GM23248 (cell line): ENCODE results near the gene LKAAEAR1. TPM values are rescaled to one million over a fixed set of nuclear protein-coding genes. Genes with fewer than 3 reads are reported as not detected.

ENCODE experiments used
- DNase-seq: peaks from one replicate; pipeline ENCODE4 v3.0.0-alpha.2; 2015
- H2AFZ ChIP-seq: fragments of 200-600 bp; sonication (generic); 2 replicates; pipeline ENCODE4 v1.6.1; 2016; ENCODE audit warnings: antibody characterized with exemption
- H3F3A ChIP-seq: fragments of 200-600 bp; sonication (generic); 2 replicates; pipeline ENCODE4 v1.6.1; 2016; ENCODE audit warnings: mild to moderate bottlenecking, antibody characterized with exemption, mixed run types; ENCODE audit not compliant: insufficient read depth
- H3K27ac ChIP-seq: fragments of 200-600 bp; sonication (generic); 2 replicates; pipeline ENCODE4 v1.5.1; 2016; ENCODE audit warnings: mild to moderate bottlenecking
- H3K27me3 ChIP-seq: fragments of 200-600 bp; sonication (generic); replicated peaks from 2 replicates; pipeline ENCODE4 v1.6.1; 2016; ENCODE audit warnings: mild to moderate bottlenecking; ENCODE audit not compliant: insufficient read depth
- H3K36me3 ChIP-seq: fragments of 200-600 bp; sonication (generic); 2 replicates; pipeline ENCODE4 v1.6.1; 2016; ENCODE audit warnings: low read depth, mild to moderate bottlenecking
- H3K4me1 ChIP-seq: fragments of 200-600 bp; sonication (generic); 2 replicates; pipeline ENCODE4 v1.6.1; 2016; ENCODE audit warnings: mild to moderate bottlenecking; ENCODE audit not compliant: insufficient read depth
- H3K4me2 ChIP-seq: fragments of 200-600 bp; sonication (generic); one replicate; pipeline ENCODE4 v1.6.1; 2016; ENCODE audit warnings: mild to moderate bottlenecking; ENCODE audit not compliant: unreplicated experiment
- H3K4me3 ChIP-seq: fragments of 200-600 bp; sonication (generic); 2 replicates; pipeline ENCODE4 v1.5.1; 2016; ENCODE audit warnings: mild to moderate bottlenecking
- H3K79me2 ChIP-seq: fragments of 200-600 bp; sonication (generic); 2 replicates; pipeline ENCODE4 v1.6.1; 2016; ENCODE audit warnings: mild to moderate bottlenecking; ENCODE audit not compliant: insufficient read depth
- H3K9ac ChIP-seq: fragments of 200-600 bp; sonication (generic); 2 replicates; pipeline ENCODE4 v1.6.1; 2016; ENCODE audit warnings: mild to moderate bottlenecking
- H3K9me2 ChIP-seq: fragments of 200-600 bp; sonication (generic); 2 replicates; pipeline ENCODE4 v1.6.1; 2016; ENCODE audit warnings: mixed run types, mild to moderate bottlenecking, moderate library complexity; ENCODE audit not compliant: insufficient read depth
- H3K9me3 ChIP-seq: fragments of 200-600 bp; sonication (generic); one replicate; pipeline ENCODE4 v1.6.1; 2017; ENCODE audit warnings: low read depth
- H4K20me1 ChIP-seq: fragments of 200-600 bp; sonication (generic); 2 replicates; pipeline ENCODE4 v1.6.0; 2016; ENCODE audit not compliant: insufficient read depth
- EZH2 ChIP-seq: fragments of 200-600 bp; sonication (generic); IDR thresholded peaks from 2 replicates; pipeline ENCODE4 v1.6.1; 2018; ENCODE audit warnings: antibody characterized with exemption, mild to moderate bottlenecking; ENCODE audit not compliant: insufficient read depth, poor library complexity, severe bottlenecking
- EZH2phosphoT487 ChIP-seq: fragments of 200-600 bp; sonication (generic); IDR thresholded peaks from 2 replicates; pipeline ENCODE4 v1.6.1; 2018; ENCODE audit warnings: antibody characterized with exemption, moderate library complexity, mild to moderate bottlenecking, low read depth; ENCODE audit not compliant: insufficient read depth
- WGBS, 2 experiments: methylation state at CpG; one replicate each; pipeline ENCODE4 v1.1.6; 2015 to 2017; ENCODE audit warnings: low lambda C conversion rate in 2 of 2, low coverage in 1 of 2; ENCODE audit errors: missing lambda C conversion rate in 2 of 2; 5-methylcytosine and 5-hydroxymethylcytosine counted together
- in situ Hi-C: fragments of 300-500 bp; cut with MboI; formaldehyde crosslinking; loops from 2 replicates; pipeline ENCODE4 v1.15.0; 2020
- polyA plus RNA-seq: library from polyadenylated mRNA; unstranded; fragments of >200 nt; fragmentation: Nextera tagmentation; extraction: Ambion mirVana; gene quantifications from 2 replicates; pipeline ENCODE4 v1.2.1, GENCODE V29; 2016
- total RNA-seq: library from RNA; depleted of rRNA; stranded (reverse); fragments of >200 nt; shearing (Covaris generic); gene quantifications from 2 replicates; pipeline ENCODE4 v1.2.3, GENCODE V29; 2014

Gene LKAAEAR1
- total and polyA plus RNA-seq, 2 experiments from 2014 or later, result 0.59 to 3.7 TPM

DNA sequence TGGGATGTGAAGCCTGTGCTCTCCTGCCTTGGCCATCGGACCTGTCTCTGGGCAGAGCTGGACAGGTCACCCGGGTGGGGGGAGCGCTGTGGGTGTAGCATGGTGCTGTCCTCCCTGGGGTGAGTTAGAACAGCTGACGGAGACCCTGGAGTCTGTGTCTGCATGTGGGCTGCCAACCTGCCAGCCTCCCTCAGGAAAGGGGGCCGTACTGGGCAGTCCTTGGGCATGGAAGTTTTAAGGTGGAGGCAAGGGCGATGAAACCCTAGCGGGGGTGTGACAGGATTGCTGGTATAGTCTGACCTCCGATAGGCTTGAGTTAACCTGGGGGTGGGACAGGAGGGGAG lies 37.2 kb downstream of the LKAAEAR1 start:
- Histone ChIP-seq H4K20me1 (no peaks in the 10 kb centered on the region), H3K9me2 (no peaks in the 10 kb centered on the region), H3K36me3 (no peaks in the 10 kb centered on the region), H3K27me3 (peaks cover 3% of the 10 kb centered on the region; the same call in 1 of the 2 replicates), H3K4me2 (no peak overlapping the region), H3K27ac (no peak overlapping the region), H3K9ac (no peak overlapping the region), H2AFZ (no peak overlapping the region), H3K79me2 (no peaks in the 10 kb centered on the region), H3K9me3 (no peaks in the 10 kb centered on the region), H3K4me1 (peaks cover 8% of the 10 kb centered on the region; the same call in 1 of the 2 replicates), H3F3A (peaks cover 6% of the 10 kb centered on the region), H3K4me3 (no peak overlapping the region)
- DNase-seq, result no peak
- no peak for TF ChIP-seq EZH2
- no peak for TF ChIP-seq EZH2phosphoT487
- in situ Hi-C loops, result no loop called here
- 74 to 81% methylated on average over 8 of the region's 8 CpGs for WGBS, 2 experiments

GRCh38 chr20:64045346-64046011 lies 38.7 kb downstream of the LKAAEAR1 start:
- H4K20me1 ChIP-seq, result no peaks in the 10 kb centered on the region
- H3K9ac ChIP-seq, result no peak overlapping the region
- no peak overlapping the region for H3K4me3 ChIP-seq
- H2AFZ ChIP-seq, result no peak overlapping the region
- peaks cover 18% of the 10 kb centered on the region for H3K27me3 ChIP-seq
- H3K4me2 ChIP-seq, result no peak overlapping the region
- H3K9me3 ChIP-seq, result no peaks in the 10 kb centered on the region
- WGBS, 2 experiments, result 65 to 66% methylated on average over 8 to 10 of the region's 11 CpGs
- no peaks in the 10 kb centered on the region for H3K36me3 ChIP-seq
- no peak for TF ChIP-seq EZH2phosphoT487
- no peak for TF ChIP-seq EZH2
- no peak for DNase-seq
- H3F3A ChIP-seq, result peaks cover 6% of the 10 kb centered on the region
- no peak overlapping the region for H3K27ac ChIP-seq
- peaks cover 8% of the 10 kb centered on the region; the same call in 1 of the 2 replicates for H3K4me1 ChIP-seq
- in situ Hi-C loops, result no loop called here
- no peaks in the 10 kb centered on the region for H3K79me2 ChIP-seq
- H3K9me2 ChIP-seq, result no peaks in the 10 kb centered on the region

DNA sequence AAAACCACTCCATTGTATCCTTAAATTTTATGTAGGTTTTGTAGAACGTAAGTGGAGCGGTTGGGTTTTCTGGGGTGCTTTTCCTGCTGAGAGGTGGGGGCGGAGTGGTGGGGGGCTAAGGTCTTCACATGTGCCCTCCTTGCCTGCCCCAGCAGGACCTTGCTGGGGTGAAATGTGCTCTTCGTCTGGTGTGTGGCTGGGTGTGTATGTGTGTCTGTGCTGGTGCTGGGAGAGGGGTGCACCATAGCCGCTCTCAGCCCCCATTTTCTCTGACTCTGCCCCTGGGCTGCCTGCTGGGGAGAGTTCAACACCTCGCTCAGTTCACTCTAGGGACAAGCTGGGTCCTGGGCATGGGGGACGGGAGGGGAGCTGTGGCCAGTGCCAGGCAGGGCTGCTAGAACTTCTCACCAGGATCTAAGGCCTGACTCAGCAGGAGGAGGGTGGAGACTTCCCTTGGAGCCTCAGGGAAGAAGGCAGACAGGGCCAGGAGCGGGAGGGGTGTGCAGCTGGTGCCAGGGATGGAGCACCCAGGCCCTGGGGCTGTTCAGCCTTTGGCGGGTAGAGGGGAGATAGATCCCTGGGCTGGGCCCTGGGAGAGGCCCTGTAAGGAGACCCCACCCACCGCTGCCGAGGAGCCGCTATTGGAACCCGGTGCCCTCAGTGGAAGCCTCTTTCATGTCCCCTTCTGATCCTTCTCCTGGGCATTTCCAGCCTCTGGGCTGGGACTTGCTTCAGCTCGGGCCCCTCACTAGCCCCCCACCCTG lies 39.5 kb downstream of the LKAAEAR1 start:
- in situ Hi-C loops, result no loop called here
- H2AFZ ChIP-seq, result no peak overlapping the region
- no peak overlapping the region for H3K4me2 ChIP-seq
- H3K27me3 ChIP-seq, result peaks cover 25% of the 10 kb centered on the region
- DNase-seq, result peak; percentile 84
- no peaks in the 10 kb centered on the region for H4K20me1 ChIP-seq
- H3K9me2 ChIP-seq, result no peaks in the 10 kb centered on the region
- no peak overlapping the region for H3K9ac ChIP-seq
- H3K27ac ChIP-seq, result no peak overlapping the region
- no peak overlapping the region for H3K4me3 ChIP-seq
- 38 to 43% methylated on average over 14 of the region's 14 CpGs for WGBS, 2 experiments
- H3K4me1 ChIP-seq, result peaks cover 8% of the 10 kb centered on the region; the same call in 1 of the 2 replicates
- H3F3A ChIP-seq, result peaks cover 6% of the 10 kb centered on the region
- H3K9me3 ChIP-seq, result no peaks in the 10 kb centered on the region
- no peaks in the 10 kb centered on the region for H3K36me3 ChIP-seq
- no peaks in the 10 kb centered on the region for H3K79me2 ChIP-seq
- no peak for TF ChIP-seq EZH2phosphoT487

DNA sequence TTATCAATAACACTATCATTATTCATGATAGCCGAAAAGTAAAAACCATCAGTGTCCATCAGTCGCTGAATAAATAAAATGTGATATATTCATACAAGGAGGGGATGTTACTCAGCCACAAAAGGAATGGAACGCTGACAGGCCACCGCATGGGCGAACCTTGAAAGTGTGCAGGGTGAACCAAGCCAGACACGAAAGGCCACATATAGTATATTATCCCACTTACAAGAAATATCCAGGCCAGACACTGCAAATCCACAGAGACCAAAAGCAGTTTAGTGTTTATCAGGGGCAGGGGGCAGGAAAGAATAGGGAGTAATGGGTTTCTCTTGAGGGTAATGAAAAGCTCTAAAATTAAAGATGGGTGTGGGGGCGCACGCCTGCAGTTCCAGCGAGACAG lies 40.4 kb downstream of the LKAAEAR1 start:
- Histone ChIP-seq H3K9me3 (no peaks in the 10 kb centered on the region), H3K9ac (no peak overlapping the region), H3K4me2 (no peak overlapping the region), H2AFZ (no peak overlapping the region), H3K9me2 (no peaks in the 10 kb centered on the region), H3K79me2 (no peaks in the 10 kb centered on the region), H4K20me1 (no peaks in the 10 kb centered on the region), H3K4me3 (no peak overlapping the region), H3K27ac (no peak overlapping the region), H3K36me3 (no peaks in the 10 kb centered on the region), H3K4me1 (peaks cover 8% of the 10 kb centered on the region; the same call in 1 of the 2 replicates), H3F3A (peaks cover 6% of the 10 kb centered on the region), H3K27me3 (peaks cover 31% of the 10 kb centered on the region)
- TF ChIP-seq EZH2phosphoT487 (no peak), EZH2 (no peak)
- 84 to 87% methylated on average over 9 of the region's 9 CpGs for WGBS, 2 experiments
- DNase-seq, result no peak
- in situ Hi-C loops, result no loop called here
